Measurements from ENCODE around the gene C1orf74. TPM values are rescaled to one million over a fixed set of nuclear protein-coding genes. Genes with fewer than 3 reads are reported as not detected.

C1orf74 gene
- total RNA-seq, 1 donor from 2014 or later = 2.2 TPM

GRCh38 chr1:209815490-209815889 is 31.1 kb upstream of the C1orf74 start:
- Histone ChIP-seq H3K4me2 (ENCODE audit: low read length) (no peak overlapping the region), H2AFZ (ENCODE audit: low read depth, low read length) (no peak overlapping the region), H3K9ac (ENCODE audit: low read length) (no peak overlapping the region), H3K4me1 (ENCODE audit: insufficient read depth, low read length) (no peaks in the 10 kb centered on the region), H3K27me3 (ENCODE audit: insufficient read depth, low read length) (no peaks in the 10 kb centered on the region), H3K4me3 (ENCODE audit: insufficient read depth, low read depth, low read length) (no peak overlapping the region), H3K27ac (ENCODE audit: low read depth, low read length) (no peak overlapping the region), H4K20me1 (ENCODE audit: insufficient read depth, low read length) (no peaks in the 10 kb centered on the region), H3K36me3 (ENCODE audit: insufficient read depth, low read length) (no peaks in the 10 kb centered on the region), H3K79me2 (ENCODE audit: insufficient read depth, low read length) (no peaks in the 10 kb centered on the region), H3K9me3 (ENCODE audit: insufficient read depth, low read depth, low read length) (no peaks in the 10 kb centered on the region)
- peaks cover 9% of the 10 kb centered on the region for H3K4me1 Mint-ChIP-seq (ENCODE audit: low read depth, unreplicated experiment)
- TF ChIP-seq EZH2 (IDR thresholded peaks at IDR 0.05; ENCODE audit: insufficient read depth, low read length) (no peak), CTCF (IDR thresholded peaks at IDR 0.05; ENCODE audit: insufficient read depth, low read depth, low read length) (no peak)
- no peak overlapping the region for H3K27ac Mint-ChIP-seq (ENCODE audit: unreplicated experiment)
- no peaks in the 10 kb centered on the region for H3K36me3 Mint-ChIP-seq (ENCODE audit: low read depth, unreplicated experiment)
- no peaks in the 10 kb centered on the region for H3K9me3 Mint-ChIP-seq (ENCODE audit: unreplicated experiment)
- FAIRE-seq (no peak), DNase-seq (ENCODE audit: low read depth) (no peak)
- peaks cover 7% of the 10 kb centered on the region for H3K27me3 Mint-ChIP-seq (ENCODE audit: low read depth, unreplicated experiment)
- no peak overlapping the region for H3K4me3 Mint-ChIP-seq (ENCODE audit: unreplicated experiment)

GRCh38 chr1:209813902-209814301 is 29.5 kb upstream of the C1orf74 start:
- FAIRE-seq = no peak
- H3K4me1 ChIP-seq (ENCODE audit: insufficient read depth, low read length) = no peaks in the 10 kb centered on the region
- H4K20me1 ChIP-seq (ENCODE audit: insufficient read depth, low read length) = no peaks in the 10 kb centered on the region

More at GRCh38 chr1:209813902-209814301, 29.5 kb upstream of the C1orf74 start:
- no peak overlapping the region for H3K4me2 ChIP-seq (ENCODE audit: low read length)
- no peak overlapping the region for H3K27ac ChIP-seq (ENCODE audit: low read depth, low read length)
- H2AFZ ChIP-seq (ENCODE audit: low read depth, low read length) = no peak overlapping the region
- Mint-ChIP-seq H3K36me3 (ENCODE audit: low read depth, unreplicated experiment) (peaks cover 2% of the 10 kb centered on the region), H3K9me3 (ENCODE audit: unreplicated experiment) (no peaks in the 10 kb centered on the region), H3K27me3 (ENCODE audit: low read depth, unreplicated experiment) (peaks cover 6% of the 10 kb centered on the region), H3K27ac (ENCODE audit: unreplicated experiment) (no peak overlapping the region), H3K4me3 (ENCODE audit: unreplicated experiment) (no peak overlapping the region), H3K4me1 (ENCODE audit: low read depth, unreplicated experiment) (peaks cover 15% of the 10 kb centered on the region)
- no peaks in the 10 kb centered on the region for H3K79me2 ChIP-seq (ENCODE audit: insufficient read depth, low read length)
- no peak overlapping the region for H3K9ac ChIP-seq (ENCODE audit: low read length)
- no peaks in the 10 kb centered on the region for H3K27me3 ChIP-seq (ENCODE audit: insufficient read depth, low read length)
- no peaks in the 10 kb centered on the region for H3K36me3 ChIP-seq (ENCODE audit: insufficient read depth, low read length)
- no peaks in the 10 kb centered on the region for H3K9me3 ChIP-seq (ENCODE audit: insufficient read depth, low read depth, low read length)
- TF ChIP-seq EZH2 (IDR thresholded peaks at IDR 0.05; ENCODE audit: insufficient read depth, low read length) (no peak), CTCF (IDR thresholded peaks at IDR 0.05; ENCODE audit: insufficient read depth, low read depth, low read length) (no peak)
- no peak for DNase-seq (ENCODE audit: low read depth)
- H3K4me3 ChIP-seq (ENCODE audit: insufficient read depth, low read depth, low read length) = no peak overlapping the region

Measured in astrocyte (in vitro differentiated cells and primary cell).